CD4-positive, alpha-beta T cell (primary cell): ENCODE measurements around the gene SLC22A3. TPM values are rescaled to one million over a fixed set of nuclear protein-coding genes. Genes with fewer than 3 reads are reported as not detected.
"Not testable (repeated sequence)": the region's sequence is repeated elsewhere in the genome, so short reads cannot be mapped to it uniquely, and the experiment has no call there.

Experiments used
- ATAC-seq: fragments of 200-7000 bp; cut with Tn5 transposase; one replicate; pipeline ENCODE4 v1.10.0; 2022; ENCODE audit warnings: mild to moderate bottlenecking; ENCODE audit not compliant: poor library complexity
- CTCF ChIA-PET: fragments of 350-600 bp; sonication (Branson Sonifier 250); formaldehyde crosslinking; loops from one replicate; lab custom pipeline; 2021; ENCODE audit warnings: antibody characterized with exemption, inconsistent platforms; lab: Charles Lee
- POLR2A ChIA-PET: fragments of 350-600 bp; sonication (Branson Sonifier 250); formaldehyde crosslinking; loops from one replicate; lab custom pipeline; 2021; ENCODE audit warnings: antibody characterized with exemption, inconsistent platforms; lab: Charles Lee
- DNase-seq, 14 experiments: peaks; one replicate each; pipeline ENCODE4 v3.0.0-alpha.2; 2013 to 2020; ENCODE audit warnings: mixed read lengths in 2 of 14
- H3K27ac ChIP-seq, 2 donors: one replicate each; pipeline versions ENCODE4 v1.5.1 to v1.7.0; 2013; ENCODE audit warnings: low read length in 2 of 2, low read depth in 1 of 2, mild to moderate bottlenecking in 1 of 2
- H3K27me3 ChIP-seq, 2 experiments: 1 replicate in 1 of 2; 2 replicates in 1 of 2; pipeline versions ENCODE4 v1.6.1 to v1.7.0; 2013; ENCODE audit warnings: low read length in 2 of 2, control low read depth in 1 of 2, mild to moderate bottlenecking in 1 of 2, moderate library complexity in 1 of 2; ENCODE audit not compliant: insufficient read depth in 2 of 2, control insufficient read depth in 1 of 2
- H3K36me3 ChIP-seq: one replicate; pipeline ENCODE4 v1.6.1; 2013; ENCODE audit warnings: low read length, control low read depth; ENCODE audit not compliant: insufficient read depth
- H3K4me1 ChIP-seq: one replicate; pipeline ENCODE4 v1.6.1; 2013; ENCODE audit warnings: low read length, control low read depth; ENCODE audit not compliant: insufficient read depth
- H3K4me3 ChIP-seq: one replicate; pipeline ENCODE4 v1.5.1; 2013; ENCODE audit warnings: mild to moderate bottlenecking, low read length, moderate library complexity
- H3K9me3 ChIP-seq, 2 experiments: 1 replicate in 1 of 2; 2 replicates in 1 of 2; pipeline versions ENCODE4 v1.6.1 to v1.7.0; 2013; ENCODE audit warnings: low read length in 2 of 2, mild to moderate bottlenecking in 2 of 2, control low read depth in 1 of 2, moderate library complexity in 1 of 2; ENCODE audit not compliant: control insufficient read depth in 1 of 2, insufficient read depth in 1 of 2
- H3K27ac Mint-ChIP-seq: one replicate; pipeline ENCODE4 v1.8.0; 2020; ENCODE audit warnings: mixed read lengths
- H3K27me3 Mint-ChIP-seq: one replicate; pipeline ENCODE4 v1.8.0; 2021; ENCODE audit warnings: mixed read lengths
- H3K36me3 Mint-ChIP-seq: one replicate; pipeline ENCODE4 v1.8.0; 2021; ENCODE audit warnings: low read depth, mixed read lengths
- H3K4me1 Mint-ChIP-seq: one replicate; pipeline ENCODE4 v1.8.0; 2021; ENCODE audit warnings: low read depth, mixed read lengths
- H3K4me3 Mint-ChIP-seq: one replicate; pipeline ENCODE4 v1.8.0; 2020; ENCODE audit warnings: mild to moderate bottlenecking, mixed read lengths
- H3K9me3 Mint-ChIP-seq: one replicate; pipeline ENCODE4 v1.8.0; 2020; ENCODE audit warnings: mixed read lengths
- intact Hi-C, 2 experiments: fragments of 100-400 bp; cut with DNase I in 1 of 2; cut with micrococcal nuclease in 1 of 2; formaldehyde crosslinking; loops; one replicate each; pipeline versions ENCODE4 v1.15.1 to v1.9.0; 2023 to 2025; cut with DNase I, micrococcal nuclease
- total RNA-seq, 174 experiments: library from RNA in 2 of 174; stranded (reverse) in 2 of 174; gene quantifications; one replicate each; pipeline ENCODE4 v1.2.3 and lab custom pipeline; 2021 to 2026
- TF ChIP-seq, protein P1 (sequence below): fragments of 200-600 bp; IDR thresholded peaks from one replicate; pipeline ENCODE4 v1.8.0; 2022; ENCODE audit warnings: antibody characterized with exemption, mild to moderate bottlenecking

SLC22A3 gene
- total RNA-seq, 2 experiments from 2014 or later, result not detected

DNA sequence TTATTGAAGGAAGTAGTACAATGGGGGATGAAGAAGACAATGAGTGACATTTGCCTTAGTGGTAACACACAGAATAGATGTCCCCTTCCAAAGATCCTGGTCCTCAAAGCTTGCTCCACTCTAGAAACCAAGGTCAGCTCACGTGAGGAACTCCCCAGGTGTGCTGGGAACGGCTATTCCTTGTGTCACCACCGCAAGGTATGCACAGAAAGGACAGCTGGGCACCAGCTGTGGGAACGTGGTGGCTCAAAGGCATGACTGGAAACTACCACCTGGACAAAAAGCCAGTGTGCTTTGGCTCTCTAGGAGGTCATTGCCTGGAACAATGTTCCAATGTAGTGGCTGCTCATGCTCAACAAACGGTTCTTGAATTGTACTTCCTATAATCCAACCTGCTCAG, 94.0 kb downstream of the SLC22A3 start:
- Mint-ChIP-seq H3K36me3 (no peaks in the 10 kb centered on the region), H3K27me3 (peaks cover 57% of the 10 kb centered on the region)
- TF ChIP-seq, protein P1, sequence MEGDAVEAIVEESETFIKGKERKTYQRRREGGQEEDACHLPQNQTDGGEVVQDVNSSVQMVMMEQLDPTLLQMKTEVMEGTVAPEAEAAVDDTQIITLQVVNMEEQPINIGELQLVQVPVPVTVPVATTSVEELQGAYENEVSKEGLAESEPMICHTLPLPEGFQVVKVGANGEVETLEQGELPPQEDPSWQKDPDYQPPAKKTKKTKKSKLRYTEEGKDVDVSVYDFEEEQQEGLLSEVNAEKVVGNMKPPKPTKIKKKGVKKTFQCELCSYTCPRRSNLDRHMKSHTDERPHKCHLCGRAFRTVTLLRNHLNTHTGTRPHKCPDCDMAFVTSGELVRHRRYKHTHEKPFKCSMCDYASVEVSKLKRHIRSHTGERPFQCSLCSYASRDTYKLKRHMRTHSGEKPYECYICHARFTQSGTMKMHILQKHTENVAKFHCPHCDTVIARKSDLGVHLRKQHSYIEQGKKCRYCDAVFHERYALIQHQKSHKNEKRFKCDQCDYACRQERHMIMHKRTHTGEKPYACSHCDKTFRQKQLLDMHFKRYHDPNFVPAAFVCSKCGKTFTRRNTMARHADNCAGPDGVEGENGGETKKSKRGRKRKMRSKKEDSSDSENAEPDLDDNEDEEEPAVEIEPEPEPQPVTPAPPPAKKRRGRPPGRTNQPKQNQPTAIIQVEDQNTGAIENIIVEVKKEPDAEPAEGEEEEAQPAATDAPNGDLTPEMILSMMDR, result no peak

DNA sequence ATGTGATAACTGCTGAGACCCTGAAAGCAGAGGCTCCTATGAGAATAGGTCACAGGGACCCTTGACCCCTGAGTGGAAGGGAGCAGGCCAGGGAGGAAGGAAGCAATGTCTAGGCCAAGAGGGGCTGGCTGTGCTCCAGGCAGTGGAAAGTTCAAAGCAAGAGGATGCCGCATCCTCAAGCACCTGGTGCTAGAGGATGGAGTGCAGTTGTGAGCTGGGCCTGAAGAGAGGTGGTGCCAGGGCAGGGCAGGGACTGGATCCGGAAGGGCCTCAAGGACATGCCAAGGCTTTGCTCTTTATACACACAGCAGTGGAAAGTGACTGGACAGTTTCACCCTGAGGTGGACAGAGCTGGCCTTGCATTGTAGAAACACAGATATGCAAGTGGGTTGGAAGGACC, 97.0 kb downstream of the SLC22A3 start:
- H3K4me3 Mint-ChIP-seq, result no peak overlapping the region
- H3K27me3 Mint-ChIP-seq, result peaks cover 40% of the 10 kb centered on the region
- H3K27ac Mint-ChIP-seq, result no peak overlapping the region
- Histone ChIP-seq H3K4me3 (no peak overlapping the region), H3K36me3 (no peaks in the 10 kb centered on the region), H3K27me3 (peaks cover 0 to 3% of the 10 kb centered on the region in 2 experiments), H3K4me1 (no peaks in the 10 kb centered on the region), H3K9me3 (peaks cover 2 to 9% of the 10 kb centered on the region in 2 experiments), H3K27ac (no peak overlapping the region)
- no peaks in the 10 kb centered on the region for H3K36me3 Mint-ChIP-seq
- POLR2A ChIA-PET, result no interaction called here
- TF ChIP-seq, protein P1, result no peak
- H3K9me3 Mint-ChIP-seq, result peaks cover 4% of the 10 kb centered on the region
- ATAC-seq (no peak), DNase-seq (no peak)
- intact Hi-C loops, result no loop called here
- H3K4me1 Mint-ChIP-seq, result peaks cover 4% of the 10 kb centered on the region
- CTCF ChIA-PET, result no interaction called here

More for the DNA sequence above, 94.0 kb downstream of the SLC22A3 start:
- Histone ChIP-seq H3K9me3 (peaks cover 0 to 9% of the 10 kb centered on the region in 2 experiments), H3K27me3 (peaks cover 0 to 3% of the 10 kb centered on the region in 2 experiments), H3K36me3 (no peaks in the 10 kb centered on the region), H3K4me3 (no peak overlapping the region), H3K27ac (no peak overlapping the region), H3K4me1 (no peaks in the 10 kb centered on the region)
- ChIA-PET POLR2A (no interaction called here), CTCF (no interaction called here)
- intact Hi-C loops, result no loop called here
- no peaks in the 10 kb centered on the region for H3K9me3 Mint-ChIP-seq
- H3K4me3 Mint-ChIP-seq, result no peak overlapping the region
- DNase-seq, result no peak
- H3K27ac Mint-ChIP-seq, result no peak overlapping the region
- H3K4me1 Mint-ChIP-seq, result no peaks in the 10 kb centered on the region
- no peak for ATAC-seq

DNA sequence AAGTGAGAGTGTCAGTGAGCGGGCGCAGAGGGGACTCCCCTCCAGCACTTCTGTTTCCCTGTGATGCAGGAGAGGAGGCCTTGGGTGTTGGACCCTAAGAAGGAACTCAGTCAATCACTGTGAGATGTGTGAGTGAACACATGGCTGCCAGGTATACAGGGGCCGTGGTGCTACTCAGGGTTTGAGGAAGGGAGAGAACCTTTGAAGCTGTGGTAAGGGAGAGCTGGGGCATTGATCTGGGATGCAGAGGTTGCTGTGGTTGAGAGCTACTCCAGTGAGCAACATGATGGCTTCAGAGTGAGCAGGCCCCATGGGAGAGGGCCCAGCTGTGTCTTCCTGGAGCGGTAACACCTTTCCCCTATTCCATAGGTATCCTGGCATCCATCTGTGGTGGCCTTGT, 99.2 kb downstream of the SLC22A3 start:
- H3K4me3 Mint-ChIP-seq, result no peak overlapping the region
- peaks cover 8% of the 10 kb centered on the region for H3K9me3 Mint-ChIP-seq
- Histone ChIP-seq H3K9me3 (peaks cover 3 to 9% of the 10 kb centered on the region in 2 experiments), H3K27ac (no peak overlapping the region), H3K36me3 (no peaks in the 10 kb centered on the region), H3K27me3 (no peaks in the 10 kb centered on the region), H3K4me1 (no peaks in the 10 kb centered on the region), H3K4me3 (no peak overlapping the region)
- ATAC-seq (no peak), DNase-seq (no peak)
- TF ChIP-seq, protein P1, result no peak
- H3K27ac Mint-ChIP-seq, result no peak overlapping the region
- ChIA-PET POLR2A (no interaction called here), CTCF (no interaction called here)
- peaks cover 4% of the 10 kb centered on the region for H3K4me1 Mint-ChIP-seq
- intact Hi-C loops, result no loop called here
- H3K27me3 Mint-ChIP-seq, result peaks cover 29% of the 10 kb centered on the region
- no peaks in the 10 kb centered on the region for H3K36me3 Mint-ChIP-seq

DNA sequence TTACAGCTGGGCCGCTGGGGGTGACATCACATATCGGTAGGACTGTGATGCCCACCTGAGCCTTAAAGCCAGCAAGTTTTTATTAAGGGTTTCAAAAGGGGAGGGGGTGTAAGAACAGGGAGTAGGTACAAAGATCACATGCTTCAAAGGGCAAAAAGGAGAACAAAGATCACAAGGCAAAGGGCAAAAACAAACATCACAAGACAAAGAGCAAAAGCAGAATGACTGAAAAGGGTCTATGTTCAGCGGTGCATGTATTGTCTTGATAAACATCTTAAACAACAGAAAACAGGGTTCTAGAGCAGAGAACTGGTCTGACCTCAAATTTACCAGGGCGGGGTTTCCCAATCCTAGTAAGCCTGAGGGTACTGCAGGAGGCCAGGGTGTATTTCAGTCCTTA, 101.6 kb downstream of the SLC22A3 start:
- H3K9me3 Mint-ChIP-seq, ATAC-seq, H3K9me3 ChIP-seq, CTCF ChIA-PET, H3K4me3 ChIP-seq, H3K27me3 ChIP-seq, H3K27ac Mint-ChIP-seq, H3K27ac ChIP-seq, H3K36me3 ChIP-seq, H3K4me1 Mint-ChIP-seq, DNase-seq, H3K4me3 Mint-ChIP-seq, H3K36me3 Mint-ChIP-seq, H3K4me1 ChIP-seq, POLR2A ChIA-PET: not testable (repeated sequence)
- peaks cover 30% of the 10 kb centered on the region for H3K27me3 Mint-ChIP-seq
- intact Hi-C loops, result loop anchor here in 1 of 2 experiments (10.0 kb wide), 1 partner anchor 725 kb away; the partner anchor contains the start of gene WTAP
